Measurements from ENCODE around the gene RPTN. TPM values are rescaled to one million over a fixed set of nuclear protein-coding genes. Genes with fewer than 3 reads are reported as not detected.
"Not testable (repeated sequence)": the region's sequence is repeated elsewhere in the genome, so short reads cannot be mapped to it uniquely, and the experiment has no call there.

The RPTN gene
- total RNA-seq, 6 experiments from 2014 or later = not detected

GRCh38 chr1:152148981-152149380 is 10.0 kb downstream of the RPTN start:
- Mint-ChIP-seq H3K4me3 (no peak overlapping the region), H3K36me3 (ENCODE audit: low read depth) (peaks cover 4% of the 10 kb centered on the region; the same call in 1 of the 2 replicates), H3K27ac (no peak overlapping the region), H3K9me3 (peaks cover 21% of the 10 kb centered on the region), H3K27me3 (ENCODE audit: insufficient read depth) (peaks cover 10% of the 10 kb centered on the region; the same call in 1 of the 2 replicates), H3K4me1 (ENCODE audit: low read depth) (peaks cover 2% of the 10 kb centered on the region)
- DNase-seq = no peak
- no peak for TF ChIP-seq CTCF (IDR thresholded peaks at IDR 0.05)

DNA sequence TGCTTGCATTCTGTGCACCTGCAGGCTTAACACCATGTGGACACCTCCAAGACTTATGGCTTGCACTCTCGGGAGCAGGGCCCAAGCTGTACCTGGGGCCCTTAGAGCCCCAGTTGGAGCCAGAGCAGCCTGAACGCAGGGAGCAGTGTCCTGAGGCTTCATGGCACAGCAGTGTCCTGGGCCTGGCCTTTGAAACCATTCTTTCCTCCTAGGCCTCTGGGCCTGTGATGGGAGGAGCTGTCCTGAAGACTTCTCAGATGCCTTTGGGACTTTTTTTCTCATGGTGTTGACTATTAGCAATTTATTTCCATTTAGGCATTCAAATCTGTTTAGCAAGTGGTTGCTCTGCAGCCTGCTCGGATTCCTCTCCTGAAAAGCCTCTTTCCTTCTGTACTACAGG is 11.0 kb downstream of the RPTN start:
- Mint-ChIP-seq H3K36me3 (ENCODE audit: low read depth) (peaks cover 4% of the 10 kb centered on the region; the same call in 1 of the 2 replicates), H3K4me1 (ENCODE audit: low read depth) (peaks cover 11% of the 10 kb centered on the region), H3K9me3 (peaks cover 21% of the 10 kb centered on the region), H3K27me3 (ENCODE audit: insufficient read depth) (peaks cover 10% of the 10 kb centered on the region), H3K4me3 (no peak overlapping the region), H3K27ac (no peak overlapping the region)
- no peak for TF ChIP-seq CTCF (IDR thresholded peaks at IDR 0.05)
- no peak for DNase-seq

DNA sequence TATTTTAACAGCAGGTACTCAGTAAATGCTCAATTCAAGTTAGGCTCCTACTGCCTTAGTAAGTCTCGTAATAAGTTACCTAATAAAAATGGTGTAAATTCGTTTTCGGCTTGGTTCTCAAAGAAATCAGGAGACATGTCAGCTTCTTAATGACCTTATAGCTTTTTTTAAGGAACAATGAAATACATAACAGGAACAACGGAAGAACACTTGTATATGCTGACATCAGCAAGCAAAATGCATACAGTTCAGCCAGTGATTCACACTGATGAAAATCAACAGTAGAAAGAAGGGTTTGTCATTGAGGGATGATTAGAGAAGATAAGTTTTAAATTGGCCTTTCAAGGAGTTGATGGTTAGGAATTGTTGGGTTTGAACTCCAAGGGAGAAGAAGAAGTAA is 13.3 kb downstream of the RPTN start:
- Mint-ChIP-seq H3K27me3 (ENCODE audit: insufficient read depth) (peaks cover 4% of the 10 kb centered on the region), H3K9me3 (peaks cover 21% of the 10 kb centered on the region), H3K4me1 (ENCODE audit: low read depth) (peaks cover 12% of the 10 kb centered on the region), H3K36me3 (ENCODE audit: low read depth) (peaks cover 4% of the 10 kb centered on the region; the same call in 1 of the 2 replicates), H3K27ac (no peak overlapping the region), H3K4me3 (no peak overlapping the region)
- no peak for DNase-seq
- TF ChIP-seq CTCF (IDR thresholded peaks at IDR 0.05) = no peak

DNA sequence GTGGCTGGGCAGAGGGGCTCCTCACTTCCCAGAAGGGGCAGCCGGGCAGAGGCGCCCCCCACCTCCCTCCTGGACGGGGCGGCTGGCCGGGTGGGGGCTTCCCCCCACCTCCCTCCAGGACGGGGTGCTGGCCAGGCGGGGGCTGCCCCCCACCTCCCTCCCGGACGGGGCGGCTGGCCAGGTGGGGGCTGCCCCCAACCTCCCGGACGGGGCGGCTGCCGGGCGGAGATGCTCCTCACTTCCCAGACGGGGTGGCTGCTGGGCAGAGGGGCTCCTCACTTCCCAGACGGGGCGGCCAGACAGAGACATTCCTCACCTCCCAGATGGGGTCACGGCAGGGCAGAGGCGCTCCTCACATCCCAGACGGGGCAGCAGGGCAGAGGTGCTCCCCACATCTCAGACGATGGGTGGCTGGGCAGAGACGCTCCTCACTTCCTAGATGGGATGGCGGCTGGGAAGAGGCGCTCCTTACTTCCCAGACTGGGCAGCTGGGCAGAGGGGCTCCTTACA is 14.3 kb downstream of the RPTN start:
- not testable (repeated sequence) for DNase-seq; H3K27me3 Mint-ChIP-seq (ENCODE audit: insufficient read depth); H3K4me3 Mint-ChIP-seq; H3K27ac Mint-ChIP-seq; H3K36me3 Mint-ChIP-seq (ENCODE audit: low read depth)
- peaks cover 21% of the 10 kb centered on the region for H3K9me3 Mint-ChIP-seq
- H3K4me1 Mint-ChIP-seq (ENCODE audit: low read depth) = peaks cover 12% of the 10 kb centered on the region

DNA sequence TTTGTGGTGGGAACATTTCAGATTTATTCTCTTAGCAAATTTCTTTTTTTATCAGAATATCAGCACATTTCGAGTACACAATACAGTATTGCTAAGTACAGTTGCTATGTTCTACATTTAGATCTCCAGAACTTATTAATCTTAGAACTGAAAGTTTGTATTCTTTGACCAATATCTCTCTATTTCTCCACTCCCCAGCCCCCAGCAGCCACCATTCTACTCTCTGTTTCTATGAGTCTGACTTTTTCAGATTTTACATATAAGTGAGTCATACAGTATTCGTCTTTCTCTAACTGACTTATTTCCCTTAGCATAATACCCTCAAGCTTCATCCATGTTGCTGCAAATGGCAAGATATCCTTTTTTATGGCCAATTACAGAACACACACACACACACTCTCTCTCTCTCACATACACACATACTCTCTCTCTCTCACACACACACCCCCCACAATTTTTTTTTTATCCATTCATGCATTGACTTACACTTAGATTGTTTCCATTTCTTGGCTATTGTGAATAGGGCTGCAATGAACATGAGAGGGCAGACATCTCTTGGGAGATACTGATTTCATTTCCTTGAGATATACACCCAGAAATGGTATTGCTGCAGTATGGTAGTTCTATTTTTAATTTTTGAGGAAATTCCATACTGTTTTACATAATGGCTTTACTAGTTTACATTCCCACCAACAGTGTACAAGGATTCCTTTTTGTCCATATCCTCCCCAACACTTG is 15.7 kb downstream of the RPTN start:
- no peak for DNase-seq
- H3K4me3 Mint-ChIP-seq = no peak overlapping the region
- H3K27me3 Mint-ChIP-seq (ENCODE audit: insufficient read depth) = peaks cover 3% of the 10 kb centered on the region
- TF ChIP-seq CTCF (IDR thresholded peaks at IDR 0.05) = no peak
- H3K4me1 Mint-ChIP-seq (ENCODE audit: low read depth) = peaks cover 12% of the 10 kb centered on the region
- peaks cover 15% of the 10 kb centered on the region for H3K9me3 Mint-ChIP-seq
- H3K36me3 Mint-ChIP-seq (ENCODE audit: low read depth) = peaks cover 2% of the 10 kb centered on the region; the same call in 1 of the 2 replicates
- H3K27ac Mint-ChIP-seq = no peak overlapping the region

DNA sequence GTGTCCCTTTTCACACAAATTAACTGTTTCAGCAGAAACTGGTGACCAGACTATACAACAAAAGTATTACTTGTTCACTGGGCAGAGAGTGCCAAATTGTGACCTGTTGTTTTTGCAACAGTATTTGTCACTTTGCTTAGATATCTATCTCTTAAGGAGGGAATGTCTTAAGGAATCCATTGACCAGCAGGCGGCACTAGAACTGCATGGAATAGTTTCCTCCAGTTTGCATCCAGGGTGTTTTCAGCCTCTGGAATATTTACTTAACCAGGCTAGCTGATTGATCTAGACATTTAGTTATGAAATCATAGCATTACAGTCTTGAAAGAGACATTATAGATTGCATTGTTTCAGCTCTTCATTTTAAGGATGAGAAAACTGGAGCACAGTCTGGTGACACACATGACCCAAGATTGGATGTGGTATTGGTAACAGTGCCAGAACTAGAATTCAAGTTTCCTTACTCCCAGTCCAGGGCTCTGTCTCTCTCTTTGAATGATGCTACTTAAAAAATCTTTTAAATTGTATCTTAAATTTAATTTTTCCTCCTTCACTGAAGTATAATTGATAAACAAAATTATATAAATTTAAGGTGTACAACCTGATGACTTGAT is 16.9 kb downstream of the RPTN start:
- TF ChIP-seq CTCF (IDR thresholded peaks at IDR 0.05) = peak; percentile 95
- H3K9me3 Mint-ChIP-seq = peaks cover 9% of the 10 kb centered on the region; the same call in 1 of the 2 replicates
- peaks cover 5% of the 10 kb centered on the region for H3K27me3 Mint-ChIP-seq (ENCODE audit: insufficient read depth)
- peaks cover 12% of the 10 kb centered on the region for H3K4me1 Mint-ChIP-seq (ENCODE audit: low read depth)
- peak; percentile 60 for DNase-seq
- no peak overlapping the region for H3K27ac Mint-ChIP-seq
- no peaks in the 10 kb centered on the region for H3K36me3 Mint-ChIP-seq (ENCODE audit: low read depth)
- no peak overlapping the region for H3K4me3 Mint-ChIP-seq
